Ascending aorta (tissue), 2 donors: ENCODE results near the gene HS3ST4. TPM values are rescaled to one million over a fixed set of nuclear protein-coding genes. Genes with fewer than 3 reads are reported as not detected.

Experiments
- DNase-seq, 2 donors: peaks; one replicate each; pipeline ENCODE4 v3.0.0-alpha.2; 2019; ENCODE audit warnings: low spot score in 2 of 2
- H3K27ac ChIP-seq, 2 donors: fragments of 200-600 bp; sonication (generic); one replicate each; pipeline ENCODE4 v1.5.1; 2016 to 2017; ENCODE audit warnings: mild to moderate bottlenecking in 1 of 2
- H3K27me3 ChIP-seq: fragments of 200-600 bp; sonication (generic); one replicate; pipeline ENCODE4 v1.5.1; 2017
- H3K36me3 ChIP-seq, 2 donors: fragments of 200-600 bp; sonication (generic); one replicate each; pipeline ENCODE4 v1.5.1; 2016
- H3K4me1 ChIP-seq, 2 donors: fragments of 200-600 bp; sonication (generic); one replicate each; pipeline ENCODE4 v1.5.1; 2016 to 2017; ENCODE audit warnings: mild to moderate bottlenecking in 1 of 2
- H3K4me3 ChIP-seq, 2 donors: fragments of 200-600 bp; sonication (generic); one replicate each; pipeline ENCODE4 v1.5.1; 2016 to 2017; ENCODE audit warnings: mild to moderate bottlenecking in 1 of 2
- H3K9me3 ChIP-seq, 2 donors: fragments of 200-600 bp; sonication (generic); one replicate each; pipeline ENCODE4 v1.5.1; 2016
- CTCF ChIP-seq, 3 experiments: fragments of 200-600 bp in 2 of 3; fragments of 450-650 bp in 1 of 3; sonication (generic) in 2 of 3; IDR thresholded peaks; one replicate each; pipeline ENCODE4 v1.5.1; 2016 to 2019; ENCODE audit warnings: antibody characterized with exemption in 3 of 3, mild to moderate bottlenecking in 1 of 3, moderate library complexity in 1 of 3
- intact Hi-C: fragments of 100-400 bp; cut with DNase I; formaldehyde crosslinking; loops from one replicate; pipeline ENCODE4 v1.15.1; 2023
- total RNA-seq: library from RNA; depleted of rRNA; stranded (reverse); fragments of >200 nt; gene quantifications from one replicate; pipeline ENCODE4 v1.1.0, GENCODE V29; 2016

The HS3ST4 gene
- total RNA-seq, 1 donor from 2014 or later: not detected

- H3K36me3 ChIP-seq: no peaks in the 10 kb centered on the region
- intact Hi-C loops: no loop called here
Observed at GRCh38 chr16:25799816-25800215, 108.1 kb downstream of the HS3ST4 start.

GRCh38 chr16:25812215-25812614 lies 120.5 kb downstream of the HS3ST4 start:
- H3K4me1 ChIP-seq: no peaks in the 10 kb centered on the region
- H3K27me3 ChIP-seq: no peaks in the 10 kb centered on the region
- no peaks in the 10 kb centered on the region for H3K9me3 ChIP-seq
- TF ChIP-seq CTCF (IDR thresholded peaks at IDR 0.05): no peak
- H3K4me3 ChIP-seq: no peak overlapping the region
- no peak overlapping the region for H3K27ac ChIP-seq
- intact Hi-C loops: no loop called here
- no peaks in the 10 kb centered on the region for H3K36me3 ChIP-seq
- DNase-seq: no peak

More at GRCh38 chr16:25799816-25800215, 108.1 kb downstream of the HS3ST4 start:
- no peaks in the 10 kb centered on the region for H3K27me3 ChIP-seq
- DNase-seq: no peak
- no peaks in the 10 kb centered on the region for H3K4me1 ChIP-seq
- no peaks in the 10 kb centered on the region for H3K9me3 ChIP-seq
- H3K27ac ChIP-seq: no peak overlapping the region
- TF ChIP-seq CTCF (IDR thresholded peaks at IDR 0.05): no peak
- no peak overlapping the region for H3K4me3 ChIP-seq

- no peaks in the 10 kb centered on the region for H3K36me3 ChIP-seq
- intact Hi-C loops: no loop called here
Observed at GRCh38 chr16:25817295-25817694, 125.5 kb downstream of the HS3ST4 start.

GRCh38 chr16:25817876-25818275 lies 126.1 kb downstream of the HS3ST4 start:
- Histone ChIP-seq H3K36me3 (no peaks in the 10 kb centered on the region), H3K4me1 (no peaks in the 10 kb centered on the region), H3K9me3 (no peaks in the 10 kb centered on the region), H3K4me3 (no peak overlapping the region), H3K27me3 (no peaks in the 10 kb centered on the region), H3K27ac (no peak overlapping the region)
- TF ChIP-seq CTCF (IDR thresholded peaks at IDR 0.05): no peak
- no peak for DNase-seq
- intact Hi-C loops: no loop called here

More at GRCh38 chr16:25817295-25817694, 125.5 kb downstream of the HS3ST4 start:
- no peaks in the 10 kb centered on the region for H3K9me3 ChIP-seq
- no peaks in the 10 kb centered on the region for H3K27me3 ChIP-seq
- no peak overlapping the region for H3K4me3 ChIP-seq
- H3K4me1 ChIP-seq: no peaks in the 10 kb centered on the region
- no peak for TF ChIP-seq CTCF (IDR thresholded peaks at IDR 0.05)
- H3K27ac ChIP-seq: no peak overlapping the region
- DNase-seq: no peak

- no peaks in the 10 kb centered on the region for H3K27me3 ChIP-seq
- DNase-seq: no peak
- no peak overlapping the region for H3K27ac ChIP-seq
- no peaks in the 10 kb centered on the region for H3K9me3 ChIP-seq
- no peak for TF ChIP-seq CTCF (IDR thresholded peaks at IDR 0.05)
- no peak overlapping the region for H3K4me3 ChIP-seq
- intact Hi-C loops: no loop called here
- no peaks in the 10 kb centered on the region for H3K36me3 ChIP-seq
- no peaks in the 10 kb centered on the region for H3K4me1 ChIP-seq
Observed at GRCh38 chr16:25823891-25824290, 132.1 kb downstream of the HS3ST4 start.

DNA sequence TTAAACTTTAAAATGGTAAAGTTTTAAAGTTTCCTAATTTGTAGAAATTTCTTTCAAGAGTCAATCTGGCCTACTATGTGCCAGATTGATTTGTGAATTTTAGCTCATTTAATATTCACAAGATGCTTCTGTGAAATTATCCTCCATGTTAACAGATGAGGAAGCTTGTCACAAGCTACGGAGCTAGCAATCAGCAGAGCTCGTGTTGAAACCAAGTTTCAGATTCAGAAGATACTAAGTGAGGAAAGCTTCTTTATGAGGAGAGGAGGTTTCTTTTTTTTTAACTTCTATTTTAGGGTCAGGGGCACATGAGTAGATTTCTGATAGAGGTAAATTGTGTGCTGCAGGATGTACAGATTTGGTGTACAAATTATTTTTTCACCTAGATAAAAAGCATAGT lies 135.9 kb downstream of the HS3ST4 start:
- intact Hi-C loops: no loop called here
- DNase-seq: no peak
- no peaks in the 10 kb centered on the region for H3K4me1 ChIP-seq

More for the DNA sequence above, 135.9 kb downstream of the HS3ST4 start:
- TF ChIP-seq CTCF (IDR thresholded peaks at IDR 0.05): no peak
- H3K27me3 ChIP-seq: no peaks in the 10 kb centered on the region
- no peaks in the 10 kb centered on the region for H3K9me3 ChIP-seq
- no peak overlapping the region for H3K4me3 ChIP-seq
- no peaks in the 10 kb centered on the region for H3K36me3 ChIP-seq
- no peak overlapping the region for H3K27ac ChIP-seq
